ENCODE results near the gene COL7A1. TPM values are rescaled to one million over a fixed set of nuclear protein-coding genes. Genes with fewer than 3 reads are reported as not detected.
A peak's percentile ranks its signal among the peaks of the same experiment; 100 is the strongest.

The COL7A1 gene
- total RNA-seq, 4 donors from 2014 or later, result 159 to 393 (median 199) TPM

GRCh38 chr3:48558493-48559134 lies 36.5 kb downstream of the COL7A1 start:
- peak; percentile 66 to 90 for DNase-seq (ENCODE audit: low spot score in 2 of 2)
- no peak overlapping the region for H3K4me3 ChIP-seq (ENCODE audit: low read depth, poor library complexity, severe bottlenecking)
- intact Hi-C loops (cut with DNase I; ENCODE audit: low total_unique reads), result loop anchor here (10.0 kb wide), 2 partner anchors 114 to 284 kb away; partner anchors contain the start of genes ATRIP, CCDC51 and TMA7
- no peak for TF ChIP-seq POLR2A (IDR thresholded peaks at IDR 0.05)
- TF ChIP-seq CTCF (IDR thresholded peaks at IDR 0.05), result no peak
- 50 to 55% methylated on average over 6 of the region's 6 CpGs for WGBS, 2 donors

- TF ChIP-seq CTCF (IDR thresholded peaks at IDR 0.05) (no peak), POLR2A (IDR thresholded peaks at IDR 0.05) (no peak)
- peak; percentile 99 to 100 for DNase-seq (ENCODE audit: low spot score in 2 of 2)
- intact Hi-C loops (cut with DNase I; ENCODE audit: low total_unique reads), result loop anchor here (10.0 kb wide), 2 partner anchors 112 to 282 kb away; partner anchors contain the start of genes ATRIP, CCDC51 and TMA7
- peak within 1 kb of the TSS; percentile 34 for H3K4me3 ChIP-seq (ENCODE audit: low read depth, poor library complexity, severe bottlenecking)
- WGBS, 2 donors, result 1% methylated on average over 34 to 51 of the region's 53 CpGs
Observed at GRCh38 chr3:48556796-48557626, 38.1 kb downstream of the COL7A1 start, which contains the start of gene PFKFB4. TSS of gene PFKFB4 (minus strand) at chr3:48556803. CDS start at chr3:48556777, 26 bp downstream.

GRCh38 chr3:48555949-48556795 lies 39.0 kb downstream of the COL7A1 start:
- peak overlapping the region; percentile 34 for H3K4me3 ChIP-seq (ENCODE audit: low read depth, poor library complexity, severe bottlenecking)
- peak in 1 of 2 donors; percentile 41 for DNase-seq (ENCODE audit: low spot score in 2 of 2)
- TF ChIP-seq CTCF (IDR thresholded peaks at IDR 0.05) (no peak), POLR2A (IDR thresholded peaks at IDR 0.05) (no peak)
- intact Hi-C loops (cut with DNase I; ENCODE audit: low total_unique reads), result loop anchor here (10.0 kb wide), 2 partner anchors 111 to 281 kb away; partner anchors contain the start of genes ATRIP, CCDC51 and TMA7
- WGBS, 2 donors, result 21% methylated on average over 26 to 29 of the region's 29 CpGs

- DNase-seq (ENCODE audit: low spot score in 2 of 2), result no peak
- intact Hi-C loops (cut with DNase I; ENCODE audit: low total_unique reads), result loop anchor here (10.0 kb wide), 2 partner anchors 111 to 281 kb away; partner anchors contain the start of genes ATRIP, CCDC51 and TMA7
- WGBS, 2 donors, result 89 to 94% methylated on average over 10 of the region's 10 CpGs
- H3K4me3 ChIP-seq (ENCODE audit: low read depth, poor library complexity, severe bottlenecking), result no peak overlapping the region
- TF ChIP-seq CTCF (IDR thresholded peaks at IDR 0.05) (no peak), POLR2A (IDR thresholded peaks at IDR 0.05) (no peak)
Observed at GRCh38 chr3:48555231-48555948, 39.7 kb downstream of the COL7A1 start.
